ENCODE measurements around the gene GRAMD1C.

GRAMD1C gene

GRCh38 chr3:113914646-113915045 lies 76.1 kb downstream of the GRAMD1C start:
- Histone ChIP-seq H3K9me2 (replicated peaks; ENCODE audit: insufficient read depth, low read length) (no peaks in the 10 kb centered on the region), H3K36me3 (replicated peaks; ENCODE audit: insufficient read depth, low read length) (no peaks in the 10 kb centered on the region), H3K9ac (ENCODE audit: low read length) (no peak overlapping the region), H3K79me2 (ENCODE audit: low read length) (no peaks in the 10 kb centered on the region), H3K9me3 (replicated peaks; ENCODE audit: insufficient read depth, low read length) (no peaks in the 10 kb centered on the region), H2AFZ (ENCODE audit: low read length) (no peak overlapping the region), H3K27ac (ENCODE audit: low read length) (no peak overlapping the region), H3F3A (ENCODE audit: insufficient read depth, low read length) (no peaks in the 10 kb centered on the region), H3K4me1 (ENCODE audit: low read length) (no peaks in the 10 kb centered on the region), H3K4me2 (ENCODE audit: low read depth, low read length) (no peak overlapping the region), H4K20me1 (ENCODE audit: insufficient read depth, low read length) (no peaks in the 10 kb centered on the region), H3K4me3 (ENCODE audit: low read length) (no peak overlapping the region), H3K27me3 (replicated peaks; ENCODE audit: insufficient read depth, low read length) (no peaks in the 10 kb centered on the region)
- DNase-seq, result no peak
- TF ChIP-seq CTCF (IDR thresholded peaks at IDR 0.05; ENCODE audit: low read length), result no peak
- no peak for TF ChIP-seq EZH2phosphoT487 (IDR thresholded peaks at IDR 0.05; ENCODE audit: low read length)
- no peak for TF ChIP-seq EZH2 (optimal IDR thresholded peaks at IDR 0.05; ENCODE audit: low read depth, low read length)

- no peak overlapping the region for H2AFZ ChIP-seq (ENCODE audit: low read length)
- no peaks in the 10 kb centered on the region for H3K9me3 ChIP-seq (replicated peaks; ENCODE audit: insufficient read depth, low read length)
- no peaks in the 10 kb centered on the region for H3K36me3 ChIP-seq (replicated peaks; ENCODE audit: insufficient read depth, low read length)
- no peak overlapping the region for H3K27ac ChIP-seq (ENCODE audit: low read length)
- H3F3A ChIP-seq (ENCODE audit: insufficient read depth, low read length), result no peaks in the 10 kb centered on the region
- H3K9me2 ChIP-seq (replicated peaks; ENCODE audit: insufficient read depth, low read length), result no peaks in the 10 kb centered on the region
- H3K4me2 ChIP-seq (ENCODE audit: low read depth, low read length), result no peak overlapping the region
- no peaks in the 10 kb centered on the region for H3K27me3 ChIP-seq (replicated peaks; ENCODE audit: insufficient read depth, low read length)
- H3K4me1 ChIP-seq (ENCODE audit: low read length), result no peaks in the 10 kb centered on the region
- TF ChIP-seq CTCF (IDR thresholded peaks at IDR 0.05; ENCODE audit: low read length) (no peak), EZH2phosphoT487 (IDR thresholded peaks at IDR 0.05; ENCODE audit: low read length) (no peak), EZH2 (optimal IDR thresholded peaks at IDR 0.05; ENCODE audit: low read depth, low read length) (no peak)
- no peaks in the 10 kb centered on the region for H4K20me1 ChIP-seq (ENCODE audit: insufficient read depth, low read length)
- DNase-seq, result no peak
- no peak overlapping the region for H3K9ac ChIP-seq (ENCODE audit: low read length)
- H3K79me2 ChIP-seq (ENCODE audit: low read length), result no peaks in the 10 kb centered on the region
- H3K4me3 ChIP-seq (ENCODE audit: low read length), result no peak overlapping the region
Observed at GRCh38 chr3:113927556-113927955, 89.0 kb downstream of the GRAMD1C start.

- Histone ChIP-seq H3K4me3 (ENCODE audit: low read length) (peak overlapping the region; percentile 67), H3K27ac (ENCODE audit: low read length) (peak overlapping the region; percentile 48; the same call in 1 of the 2 replicates), H2AFZ (ENCODE audit: low read length) (peak overlapping the region; percentile 86), H3K9me2 (replicated peaks; ENCODE audit: insufficient read depth, low read length) (no peaks in the 10 kb centered on the region), H3K36me3 (replicated peaks; ENCODE audit: insufficient read depth, low read length) (no peaks in the 10 kb centered on the region), H3K9ac (ENCODE audit: low read length) (peak overlapping the region; percentile 53; the same call in 1 of the 2 replicates), H3K4me2 (ENCODE audit: low read depth, low read length) (peak overlapping the region; percentile 56), H3K9me3 (replicated peaks; ENCODE audit: insufficient read depth, low read length) (no peaks in the 10 kb centered on the region), H3K79me2 (ENCODE audit: low read length) (peaks cover 13% of the 10 kb centered on the region), H3K4me1 (ENCODE audit: low read length) (peaks cover 6% of the 10 kb centered on the region; the same call in 1 of the 2 replicates), H4K20me1 (ENCODE audit: insufficient read depth, low read length) (no peaks in the 10 kb centered on the region), H3F3A (ENCODE audit: insufficient read depth, low read length) (peaks cover 5% of the 10 kb centered on the region; the same call in 1 of the 2 replicates), H3K27me3 (replicated peaks; ENCODE audit: insufficient read depth, low read length) (no peaks in the 10 kb centered on the region)
- TF ChIP-seq EZH2 (optimal IDR thresholded peaks at IDR 0.05; ENCODE audit: low read depth, low read length) (no peak), EZH2phosphoT487 (IDR thresholded peaks at IDR 0.05; ENCODE audit: low read length) (no peak), CTCF (IDR thresholded peaks at IDR 0.05; ENCODE audit: low read length) (no peak)
- DNase-seq, result no peak
Observed at GRCh38 chr3:113946831-113947230, 108.2 kb downstream of the GRAMD1C start.

Data from MM.1S (cell line).